HCT116 (cell line): ENCODE results near the gene CCDC148.

Experiments
- EZH2 ChIP-seq: fragments of 200-600 bp; sonication (generic); IDR thresholded peaks from 2 replicates; pipeline ENCODE4 v1.6.1; 2017; ENCODE audit warnings: antibody characterized with exemption, mixed run types
- JUND ChIP-seq: IDR thresholded peaks from 2 replicates; pipeline ENCODE4 v1.6.1; 2012
- RAD21 ChIP-seq: IDR thresholded peaks from 2 replicates; pipeline ENCODE4 v1.6.1; 2012; ENCODE audit warnings: low read depth, mild to moderate bottlenecking
- REST ChIP-seq: IDR thresholded peaks from 2 replicates; pipeline ENCODE4 v1.6.1; 2012; ENCODE audit warnings: low read depth
- SP1 ChIP-seq: IDR thresholded peaks from 2 replicates; pipeline ENCODE4 v1.6.1; 2012; ENCODE audit warnings: low read depth
- TCF7L2 ChIP-seq: IDR thresholded peaks from 2 replicates; pipeline ENCODE4 v1.7.0; 2011; ENCODE audit warnings: borderline replicate concordance, inconsistent platforms; ENCODE audit not compliant: insufficient read depth, insufficient read length; ENCODE audit errors: extremely low read depth
- ZBTB33 ChIP-seq: IDR thresholded peaks from 2 replicates; pipeline ENCODE4 v1.6.1; 2011; ENCODE audit warnings: mild to moderate bottlenecking, low read length, moderate library complexity; ENCODE audit not compliant: insufficient replicate concordance; ENCODE audit errors: extremely low read depth
- TF ChIP-seq, protein P1 (sequence below), 3 experiments: fragments of 200-600 bp in 1 of 3; sonication (generic) in 1 of 3; IDR thresholded peaks in 2 of 3; conservative IDR thresholded peaks in 1 of 3; 2 replicates each; pipeline ENCODE4 v1.5.1; 2012 to 2017; ENCODE audit warnings: low read depth in 2 of 3, low read length in 2 of 3, antibody characterized with exemption in 1 of 3, borderline replicate concordance in 1 of 3, control low read depth in 1 of 3, mild to moderate bottlenecking in 1 of 3, mixed read lengths in 1 of 3, mixed run types in 1 of 3, moderate library complexity in 1 of 3; ENCODE audit not compliant: insufficient read depth in 1 of 3

DNA sequence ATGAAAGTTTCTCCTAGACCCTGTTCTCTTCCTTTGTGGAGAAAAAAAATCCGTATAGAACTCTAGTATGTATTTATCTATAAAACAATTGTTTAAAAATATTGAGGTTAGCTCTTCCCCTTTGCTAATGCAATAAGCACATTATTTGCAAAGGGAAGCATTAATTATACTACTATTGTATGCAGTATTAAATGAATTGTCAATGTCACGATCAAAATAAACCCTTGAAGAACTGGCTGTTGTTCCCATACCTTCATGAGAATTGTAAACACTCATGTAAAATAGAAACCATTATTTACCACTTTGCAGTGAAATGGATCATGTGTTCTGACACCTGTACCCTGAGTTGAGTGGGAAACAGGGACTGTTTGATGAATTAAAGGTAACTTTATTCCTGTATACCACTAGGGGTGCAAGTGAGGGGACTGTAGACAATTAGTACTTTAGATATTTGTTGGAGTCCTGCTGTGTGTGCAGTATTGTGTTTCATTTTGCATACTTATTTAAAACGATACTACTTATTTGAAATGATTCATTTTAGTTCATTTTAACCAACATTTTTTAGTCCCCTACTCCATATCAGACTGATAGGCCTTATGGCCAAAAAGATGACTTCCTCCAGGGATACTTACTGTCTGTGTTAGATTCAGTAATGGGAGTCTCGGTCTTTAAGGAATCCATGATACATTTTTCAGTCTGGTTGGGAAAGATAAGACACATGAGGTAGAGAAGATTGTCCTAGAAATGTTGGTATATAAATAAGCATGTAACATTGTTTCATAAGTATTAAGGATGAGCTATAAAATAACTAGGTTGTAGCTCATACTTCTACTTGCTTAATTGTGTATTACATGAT lies 8.1 kb upstream of the CCDC148 start:
- TF ChIP-seq REST (no peak), SP1 (no peak), ZBTB33 (no peak), EZH2 (no peak), JUND (no peak), TCF7L2 (no peak), RAD21 (peak; percentile 30; the same call in 1 of the 2 replicates)
- TF ChIP-seq, protein P1, sequence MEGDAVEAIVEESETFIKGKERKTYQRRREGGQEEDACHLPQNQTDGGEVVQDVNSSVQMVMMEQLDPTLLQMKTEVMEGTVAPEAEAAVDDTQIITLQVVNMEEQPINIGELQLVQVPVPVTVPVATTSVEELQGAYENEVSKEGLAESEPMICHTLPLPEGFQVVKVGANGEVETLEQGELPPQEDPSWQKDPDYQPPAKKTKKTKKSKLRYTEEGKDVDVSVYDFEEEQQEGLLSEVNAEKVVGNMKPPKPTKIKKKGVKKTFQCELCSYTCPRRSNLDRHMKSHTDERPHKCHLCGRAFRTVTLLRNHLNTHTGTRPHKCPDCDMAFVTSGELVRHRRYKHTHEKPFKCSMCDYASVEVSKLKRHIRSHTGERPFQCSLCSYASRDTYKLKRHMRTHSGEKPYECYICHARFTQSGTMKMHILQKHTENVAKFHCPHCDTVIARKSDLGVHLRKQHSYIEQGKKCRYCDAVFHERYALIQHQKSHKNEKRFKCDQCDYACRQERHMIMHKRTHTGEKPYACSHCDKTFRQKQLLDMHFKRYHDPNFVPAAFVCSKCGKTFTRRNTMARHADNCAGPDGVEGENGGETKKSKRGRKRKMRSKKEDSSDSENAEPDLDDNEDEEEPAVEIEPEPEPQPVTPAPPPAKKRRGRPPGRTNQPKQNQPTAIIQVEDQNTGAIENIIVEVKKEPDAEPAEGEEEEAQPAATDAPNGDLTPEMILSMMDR (IDR thresholded peaks at IDR 0.05 in 2 of 3, conservative IDR thresholded peaks at IDR 0.05 in 1 of 3; ENCODE audit: borderline replicate concordance in 1 of 3, insufficient read depth in 1 of 3, low read depth in 2 of 3, low read length in 2 of 3), result peak in 2 of 3 experiments; percentile 62 to 80; a peak in 4 of 6 replicates
